ENCODE measurements around the gene PRX.
A peak's percentile ranks its signal among the peaks of the same experiment; 100 is the strongest.

The PRX gene

DNA sequence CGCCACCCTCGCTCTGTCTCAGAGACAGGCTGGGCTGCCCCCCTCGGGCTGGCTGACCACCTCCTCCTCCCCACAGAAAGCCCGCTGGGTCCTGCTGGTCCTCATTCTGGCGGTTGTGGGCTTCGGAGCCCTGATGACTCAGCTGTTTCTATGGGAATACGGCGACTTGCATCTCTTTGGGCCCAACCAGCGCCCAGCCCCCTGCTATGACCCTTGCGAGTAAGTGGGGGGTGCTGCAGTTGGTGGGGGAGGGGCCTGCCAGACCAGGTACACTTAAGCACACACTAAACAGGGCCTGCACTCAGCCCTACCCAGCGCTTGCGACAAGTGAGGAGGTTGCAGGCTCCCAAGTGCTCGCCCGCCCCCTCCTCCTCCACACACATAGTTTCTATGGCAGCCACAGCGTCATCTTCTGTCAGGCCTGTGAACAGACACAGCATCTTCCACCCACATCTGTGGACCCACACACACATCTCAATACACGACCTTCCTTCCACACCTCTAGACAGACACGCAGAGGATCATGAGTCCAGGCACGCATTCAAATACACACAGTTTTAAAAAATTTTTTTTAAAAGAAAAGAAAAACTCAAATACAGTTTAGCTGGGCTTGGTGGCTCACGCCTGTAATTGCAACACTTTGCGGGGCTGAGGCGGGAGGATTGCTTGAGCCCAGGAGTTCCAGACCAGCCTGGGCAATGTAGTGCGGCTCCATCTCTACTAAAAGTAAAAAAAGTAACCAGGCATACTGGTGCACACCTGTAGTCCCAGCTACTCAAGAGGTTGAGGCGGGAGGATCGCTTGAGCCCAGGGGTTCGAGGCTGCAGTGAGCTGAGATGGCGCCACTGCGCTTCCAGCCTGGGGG is 46.2 kb downstream of the PRX start:
- no peak for DNase-seq (ENCODE audit: low read depth in 2 of 2)

DNA sequence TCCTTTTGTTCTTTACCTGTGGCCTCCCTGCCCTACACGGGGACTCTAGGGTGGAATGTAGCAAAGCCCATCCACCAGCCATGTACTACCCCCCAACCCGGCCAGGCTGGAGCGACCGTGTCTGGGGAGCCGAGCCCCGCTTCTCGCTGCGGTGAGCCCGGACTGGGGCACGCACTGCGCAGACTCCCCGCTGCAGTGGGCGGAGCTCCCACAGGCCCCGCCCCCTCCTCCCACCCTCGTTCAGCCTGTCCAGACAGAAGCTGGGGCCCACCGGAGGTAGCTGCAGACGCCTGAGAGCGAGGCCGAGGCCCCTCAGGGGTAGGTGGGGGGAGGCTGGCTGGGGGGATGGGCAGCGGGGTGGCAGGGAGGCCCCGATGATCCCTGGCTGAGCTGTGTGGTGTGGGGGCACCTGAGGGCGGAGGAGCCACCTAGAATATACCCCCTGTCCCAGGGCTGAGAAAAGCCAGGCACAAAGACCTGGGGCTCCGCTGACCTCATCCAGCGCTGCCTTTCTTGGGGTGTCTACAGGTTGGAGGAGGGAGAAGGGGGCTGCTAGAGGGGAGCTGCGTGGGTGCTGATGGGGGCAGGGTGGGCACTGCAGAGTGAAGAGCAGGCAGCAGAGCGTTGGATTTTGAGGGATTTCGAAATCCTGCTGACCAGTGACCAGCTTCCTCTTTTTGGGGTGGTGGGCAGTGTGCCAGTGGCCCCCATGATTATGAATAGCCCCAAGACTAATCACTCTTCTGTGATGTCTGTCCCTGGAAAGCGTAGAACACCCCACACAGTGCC is 47.4 kb downstream of the PRX start:
- peak; percentile 39 to 55 for DNase-seq (ENCODE audit: low read depth in 2 of 2)

DNA sequence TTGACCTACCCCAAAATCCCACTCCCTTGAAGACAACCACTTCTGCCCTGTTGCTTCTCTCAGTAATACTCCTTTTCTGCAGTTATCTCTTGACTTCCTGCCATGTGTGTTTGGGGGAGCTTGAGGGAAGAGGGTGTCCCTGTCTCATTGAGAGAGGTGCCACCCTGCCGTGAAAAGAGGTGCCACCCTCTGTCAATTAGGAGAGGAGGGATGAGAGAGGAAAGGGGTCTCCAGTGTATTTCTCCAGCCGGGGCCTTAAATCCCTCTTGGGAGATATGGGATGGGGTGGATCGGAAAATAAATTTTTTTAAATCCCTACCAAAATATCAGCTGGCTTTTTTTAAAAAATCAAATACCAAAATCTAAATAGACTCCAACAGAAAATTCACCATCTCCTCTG is 48.2 kb downstream of the PRX start:
- no peak for DNase-seq (ENCODE audit: low read depth in 2 of 2)

DNA sequence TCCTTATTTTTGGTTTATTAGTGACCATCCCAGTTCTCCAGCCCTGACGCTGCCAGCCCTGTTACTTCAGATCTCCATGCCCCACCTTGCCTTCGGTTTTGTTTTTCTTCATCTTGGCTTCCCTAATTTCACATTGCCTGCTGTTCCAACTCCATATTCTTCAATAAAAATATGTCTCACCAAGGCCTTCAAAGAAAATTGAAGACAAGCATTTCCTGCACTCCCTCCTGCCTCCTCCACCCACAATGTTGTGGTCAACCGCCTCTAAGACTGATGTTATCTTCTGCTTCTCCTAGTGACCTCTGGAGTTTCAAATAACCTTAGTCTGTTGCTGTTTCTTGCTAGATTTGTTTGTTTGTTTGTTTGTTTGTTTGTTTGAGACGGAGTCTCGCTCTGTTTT is 50.1 kb downstream of the PRX start:
- DNase-seq (ENCODE audit: low read depth in 2 of 2), result no peak

DNA sequence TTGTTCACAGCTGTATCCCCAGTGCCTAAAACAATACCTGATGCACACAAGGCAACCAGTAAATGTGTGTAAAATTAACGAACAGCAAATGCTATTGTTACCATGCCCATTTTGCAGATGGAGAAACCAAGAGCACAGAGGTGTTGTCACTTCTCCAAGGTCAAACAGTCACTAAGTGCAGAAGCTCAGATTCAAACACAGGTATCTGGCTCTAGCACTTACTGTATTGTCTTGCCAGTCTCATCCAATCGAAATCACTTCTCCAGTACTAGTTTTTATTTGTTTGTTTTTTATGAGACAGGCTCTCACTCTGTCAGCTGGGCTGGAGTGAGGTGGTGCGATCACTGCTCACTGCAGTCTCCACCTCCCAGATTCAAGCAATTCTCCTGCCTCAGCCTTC is 51.0 kb downstream of the PRX start:
- DNase-seq (ENCODE audit: low read depth in 2 of 2), result no peak

DNA sequence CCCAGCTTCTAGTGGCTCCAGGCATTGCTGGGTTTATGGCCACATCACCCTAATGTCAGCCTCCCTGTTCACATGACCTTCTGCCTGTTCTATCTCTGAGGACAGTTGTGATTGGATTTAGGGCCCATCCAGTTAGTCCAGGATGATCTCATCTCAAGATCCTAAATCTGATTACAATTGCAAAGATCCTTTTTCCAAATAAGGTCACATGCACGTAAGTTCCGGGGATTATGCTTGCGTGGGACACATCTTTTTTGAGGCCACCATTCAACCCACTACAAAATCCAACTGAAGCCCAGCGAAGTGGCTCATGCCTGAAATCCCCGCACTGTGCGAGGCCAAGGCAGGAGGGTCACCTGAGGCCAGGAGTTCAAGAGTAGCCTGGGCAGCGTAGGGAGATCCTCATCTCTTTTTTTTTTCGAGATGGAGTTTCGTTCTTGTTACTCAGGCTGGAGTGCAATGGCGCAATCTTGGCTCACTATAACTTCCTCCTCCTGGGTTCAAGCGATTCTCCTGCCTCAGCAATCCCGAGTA is 52.4 kb downstream of the PRX start:
- no peak for DNase-seq (ENCODE audit: low read depth in 2 of 2)

DNA sequence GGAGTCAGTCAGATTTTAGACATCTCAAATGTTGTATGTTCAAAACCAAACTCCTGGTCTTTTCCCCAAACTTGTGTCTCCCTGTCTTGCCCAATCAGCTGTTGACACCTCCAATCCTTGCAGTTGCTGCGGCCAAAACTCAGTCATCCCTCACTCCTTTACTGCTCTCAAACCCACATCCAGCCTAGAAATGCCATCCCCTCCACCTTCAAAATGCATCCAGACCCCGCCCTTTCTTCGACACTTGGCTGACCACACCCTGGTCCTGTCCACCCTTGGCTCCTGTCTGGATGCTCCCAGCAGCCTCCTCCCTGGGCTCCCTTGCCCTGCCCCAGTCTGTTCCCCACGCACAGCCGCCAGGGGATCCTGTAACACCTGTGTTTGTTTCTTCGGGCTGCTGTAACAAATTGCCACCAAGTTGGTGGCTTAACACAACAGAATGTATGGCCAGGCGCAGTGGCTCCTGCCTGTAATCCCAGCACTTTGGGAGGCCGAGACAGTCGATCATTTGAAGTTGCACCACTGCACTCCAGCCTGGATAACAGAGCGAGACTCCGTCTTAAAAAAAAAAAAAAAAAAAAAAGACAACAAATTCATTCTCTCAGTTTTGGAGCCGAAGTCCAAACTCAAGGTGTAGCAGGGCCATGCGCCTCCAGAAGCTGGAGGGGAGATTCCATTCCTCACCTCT is 53.0 kb downstream of the PRX start:
- no peak for DNase-seq (ENCODE audit: low read depth in 2 of 2)

DNA sequence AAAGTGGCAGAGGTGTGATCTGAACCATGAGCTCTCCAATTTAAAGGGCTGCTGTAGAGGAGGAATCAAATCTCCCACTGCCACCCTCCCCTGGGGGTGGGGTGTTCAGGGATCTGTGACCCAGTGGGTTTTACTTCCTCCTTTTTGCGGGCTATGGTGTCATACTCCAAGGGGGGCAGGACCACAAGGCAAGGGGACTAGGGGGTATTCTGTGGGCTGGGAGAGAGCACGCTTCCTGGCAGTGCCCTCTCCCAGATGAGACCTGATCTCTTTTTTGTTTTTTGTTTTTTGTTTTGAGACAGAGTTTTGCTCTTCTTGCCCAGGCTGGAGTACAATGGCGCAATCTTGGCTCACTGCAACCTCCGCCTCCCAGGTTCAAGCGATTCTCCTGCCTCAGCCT is 54.4 kb downstream of the PRX start:
- DNase-seq (ENCODE audit: low read depth in 2 of 2), result no peak

DNA sequence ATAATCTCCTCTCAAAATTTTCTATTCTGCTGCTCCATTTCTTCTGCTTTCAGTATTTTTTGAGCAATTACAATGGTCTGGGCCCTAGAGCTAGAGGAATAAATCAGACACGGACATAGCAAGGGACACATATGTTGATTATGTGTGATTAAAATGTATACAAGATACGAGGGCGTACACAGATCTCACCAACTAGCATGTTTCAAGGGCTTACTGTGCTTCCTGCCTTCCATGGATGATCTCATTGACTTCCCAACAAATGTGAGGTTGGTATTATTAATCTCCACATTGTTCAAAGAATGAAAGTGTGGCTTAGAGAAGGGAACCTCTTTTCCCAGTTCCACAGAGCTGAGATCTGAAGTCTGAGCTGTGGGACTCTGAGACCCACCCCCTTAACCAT is 55.5 kb downstream of the PRX start:
- no peak for DNase-seq (ENCODE audit: low read depth in 2 of 2)

DNA sequence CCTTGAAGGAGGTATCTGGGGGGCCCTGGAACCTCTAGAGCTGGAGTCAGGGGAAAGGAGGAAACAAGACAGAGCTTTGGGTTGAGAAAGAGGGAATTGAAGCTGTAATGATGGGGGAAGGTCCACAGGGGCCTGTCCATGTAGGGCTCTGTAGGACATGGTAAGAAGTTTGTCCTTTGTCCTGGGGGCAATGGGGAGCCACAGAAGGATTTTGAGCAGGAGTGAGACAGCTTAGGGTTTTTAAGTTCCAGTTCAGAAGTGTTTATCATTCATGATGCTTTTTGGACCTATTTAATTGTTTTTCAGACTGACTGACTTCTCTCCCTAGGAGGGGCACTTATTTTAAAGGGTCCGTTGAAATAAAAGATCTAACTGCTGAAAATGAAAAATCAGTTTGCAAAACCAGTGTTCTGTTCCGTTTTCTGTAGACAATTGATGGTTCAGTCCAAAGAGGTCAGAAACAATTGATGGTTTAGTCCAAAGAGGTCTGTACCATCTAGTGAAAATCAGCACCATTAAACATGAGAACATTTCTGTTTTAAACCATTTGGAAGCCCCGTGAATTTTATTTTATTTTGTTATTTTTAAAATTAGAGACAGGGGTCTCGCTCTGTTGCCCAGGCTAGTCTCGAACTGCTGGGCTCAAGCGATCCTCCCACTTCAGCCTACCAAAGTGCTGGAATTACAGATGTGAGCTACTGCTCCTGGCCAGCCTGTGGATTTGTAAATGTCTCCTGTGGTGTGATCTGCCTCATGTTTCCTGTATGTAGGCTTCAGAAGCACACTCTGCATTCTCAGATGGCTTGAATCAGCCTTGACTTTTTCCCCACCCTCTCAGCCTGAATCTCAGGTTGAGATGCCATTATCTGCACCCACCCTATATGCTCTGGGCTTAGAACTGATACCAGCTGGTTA is 56.2 kb downstream of the PRX start:
- no peak for DNase-seq (ENCODE audit: low read depth in 2 of 2)

DNA sequence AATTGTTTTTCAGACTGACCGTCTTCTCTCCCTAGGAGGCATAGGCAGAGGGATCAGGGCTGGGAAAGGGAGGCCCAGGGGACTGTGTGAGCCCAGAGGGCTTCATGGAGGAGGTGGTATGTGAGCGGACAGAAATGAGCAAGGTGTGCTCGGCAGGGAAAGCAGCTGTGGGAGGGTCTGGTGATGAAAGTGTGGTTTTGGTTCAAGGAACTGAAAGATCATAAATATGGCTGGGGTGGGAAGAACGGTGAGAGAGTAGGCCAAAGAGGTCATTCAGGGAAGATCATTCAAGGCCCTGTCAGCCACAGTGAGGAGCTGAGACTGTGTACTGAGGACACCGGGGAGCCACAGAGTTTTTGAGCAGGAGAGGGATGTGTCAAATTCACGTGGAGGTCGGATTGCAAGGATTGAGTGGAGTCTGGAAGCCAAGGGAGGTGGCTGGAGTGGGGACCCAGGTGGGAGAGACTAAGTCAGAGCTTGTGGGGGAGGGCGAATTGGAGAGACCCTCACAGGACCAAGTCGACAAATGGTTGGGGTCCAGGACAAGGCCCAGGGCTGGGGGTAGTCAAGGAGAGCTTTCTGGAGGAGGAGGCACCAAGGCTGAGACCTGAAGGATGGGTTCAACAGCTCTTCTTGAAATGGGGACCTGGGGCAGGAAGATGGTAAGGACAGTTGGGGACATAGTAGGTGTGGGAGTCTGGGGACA is 57.0 kb downstream of the PRX start:
- DNase-seq (ENCODE audit: low read depth in 2 of 2), result no peak

DNA sequence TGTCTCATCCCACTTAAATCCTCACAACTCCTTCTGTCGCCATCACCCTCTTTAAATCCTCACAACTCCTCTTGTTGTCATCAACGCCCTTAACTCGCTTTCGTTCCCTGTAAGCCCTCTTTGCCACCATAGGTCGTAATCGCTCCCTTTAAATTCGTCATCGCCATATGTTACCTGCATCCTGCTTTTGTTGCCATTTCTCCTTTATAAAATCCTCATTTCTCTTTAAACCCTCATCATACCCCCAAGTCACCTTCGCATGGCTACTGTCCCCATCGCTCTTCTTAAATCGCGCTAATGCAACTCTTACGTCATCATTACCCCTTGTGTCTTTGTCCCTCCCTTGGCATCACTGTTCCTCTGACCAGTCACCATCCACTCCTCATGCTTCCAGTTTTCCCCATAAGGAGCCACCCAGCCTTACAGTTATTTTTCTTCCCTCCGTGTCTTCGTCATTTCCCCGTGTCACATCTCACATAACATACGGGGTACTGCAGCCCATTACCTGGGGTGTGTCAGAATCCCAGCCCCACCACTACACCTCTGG is 64.1 kb downstream of the PRX start:
- DNase-seq (ENCODE audit: low read depth in 2 of 2), result no peak

DNA sequence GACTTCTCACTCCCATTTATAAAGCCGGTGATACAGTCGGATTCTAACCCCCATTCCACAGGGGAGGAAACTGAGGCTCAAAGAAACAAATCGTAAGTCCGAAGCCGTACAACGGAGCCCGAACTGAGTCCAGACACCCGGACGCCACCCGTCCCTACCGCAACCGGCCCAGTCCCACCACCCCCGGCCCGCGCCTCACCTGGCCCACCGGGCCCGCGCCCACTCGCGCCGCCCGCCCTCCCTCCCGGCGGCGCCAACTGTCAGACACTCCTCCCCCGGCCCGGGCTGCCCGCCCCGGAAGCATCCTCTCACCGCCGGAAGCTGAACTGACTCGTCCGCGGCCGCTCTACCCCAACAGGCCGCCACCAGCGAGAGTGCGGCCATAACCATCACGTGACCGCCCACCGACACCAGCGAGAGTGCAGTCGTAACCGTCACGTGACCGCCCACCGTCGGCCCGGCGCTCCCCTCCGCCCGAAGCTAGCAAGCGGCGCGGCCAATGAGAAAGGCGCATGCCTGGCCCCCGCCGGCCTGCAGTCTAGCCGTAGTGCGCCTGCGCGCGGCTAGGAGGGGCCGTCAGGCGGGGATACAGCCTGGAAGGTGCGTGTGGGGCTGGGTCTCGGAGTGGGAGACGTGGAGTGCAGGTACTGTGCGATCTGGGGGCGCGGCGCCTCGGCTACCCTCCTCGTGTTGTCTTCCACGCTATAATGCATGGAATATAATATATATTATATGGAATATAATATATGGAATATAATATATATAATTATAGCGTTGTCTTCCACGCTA is 64.9 kb downstream of the PRX start, which contains the start of the genes C19orf47 and PLD3:
C19orf47 (minus strand) TSS at position 273 of the 789 bp plus-strand sequence. CDS start 6,540 bp downstream, outside the sequence.
PLD3 (plus strand) TSS at position 571 of the 789 bp plus-strand sequence. CDS start 17,789 bp downstream, outside the sequence.
- peak; percentile 96 to 97 for DNase-seq (ENCODE audit: low read depth in 2 of 2)

DNA sequence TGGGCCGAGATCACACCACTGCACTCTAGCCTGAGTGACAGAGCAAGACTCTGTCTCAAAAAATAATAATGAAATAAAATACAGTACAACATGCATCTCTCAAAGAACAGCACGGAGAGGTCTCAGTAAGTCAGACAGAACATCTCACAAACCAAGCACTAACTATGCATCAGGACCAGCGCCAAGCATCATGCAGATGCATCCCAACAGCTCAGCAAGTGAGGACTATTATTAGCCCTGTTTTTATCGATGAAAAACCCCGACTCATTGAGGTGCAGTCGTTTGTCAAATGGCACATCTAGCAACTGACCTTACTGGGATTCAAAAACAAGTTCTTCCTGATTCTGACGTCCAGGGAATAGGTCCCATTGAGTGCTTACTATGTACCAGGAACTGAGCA is 68.8 kb downstream of the PRX start:
- no peak for DNase-seq (ENCODE audit: low read depth in 2 of 2)

All from activated CD4-positive, alpha-beta T cell treated with anti-CD3 and anti-CD28 coated beads for 24 hours (primary cell).